Measurements from ENCODE around the gene ANXA1. TPM values are rescaled to one million over a fixed set of nuclear protein-coding genes. Genes with fewer than 3 reads are reported as not detected.

ANXA1 gene
- total RNA-seq, 1 donor from 2014 or later, result 340 TPM

DNA sequence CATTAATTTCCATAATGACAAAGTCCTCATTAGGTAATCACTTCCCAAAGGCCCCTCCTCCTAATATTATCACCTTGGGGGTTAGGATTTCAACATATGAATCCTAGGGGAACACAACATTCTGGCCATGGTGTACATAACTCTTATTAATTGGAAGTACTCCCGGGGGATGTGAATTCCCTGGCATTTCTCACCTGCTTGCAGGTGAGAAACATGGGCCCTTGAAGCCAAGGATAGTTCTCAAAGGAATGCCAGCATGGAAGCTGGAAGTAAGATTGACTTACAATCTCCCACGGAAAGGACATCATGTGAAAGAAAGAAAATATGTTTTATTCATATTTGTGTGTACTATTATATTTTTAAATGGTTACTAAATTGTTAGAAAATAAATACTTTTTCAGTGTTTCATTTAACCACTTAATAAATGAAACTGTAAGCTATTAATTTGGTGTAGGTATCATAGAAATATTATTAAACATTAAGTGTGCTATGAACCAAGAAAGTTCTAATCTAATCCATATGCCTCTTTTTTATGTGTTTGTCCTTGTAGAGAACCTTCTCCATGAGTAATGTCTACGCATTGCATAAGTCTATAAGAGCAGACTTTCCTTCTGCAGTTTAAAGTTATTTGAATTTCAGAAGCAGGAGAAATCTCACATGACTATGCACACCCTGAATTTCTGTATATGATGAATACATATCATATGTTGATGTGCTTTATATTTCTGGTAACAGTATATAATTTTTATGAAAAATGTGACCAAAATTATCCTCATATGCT is 59.4 kb downstream of the ANXA1 start:
- no peak for TF ChIP-seq CTCF (IDR thresholded peaks at IDR 0.05)
- intact Hi-C loops (cut with DNase I), result no loop called here

GRCh38 chr9:73213300-73213699 is 61.6 kb downstream of the ANXA1 start:
- DNase-seq, result no peak
- no peak for ATAC-seq
- Histone ChIP-seq H3K4me3 (no peak overlapping the region), H3K36me3 (no peaks in the 10 kb centered on the region), H3K27me3 (ENCODE audit: low read depth) (no peaks in the 10 kb centered on the region), H3K9me3 (no peaks in the 10 kb centered on the region), H3K27ac (no peak overlapping the region), H3K4me1 (no peaks in the 10 kb centered on the region)
- no peak for TF ChIP-seq CTCF (IDR thresholded peaks at IDR 0.05)
- intact Hi-C loops (cut with DNase I), result no loop called here

More for the DNA sequence above, 59.4 kb downstream of the ANXA1 start:
- no peak for DNase-seq
- Histone ChIP-seq H3K27me3 (ENCODE audit: low read depth) (no peaks in the 10 kb centered on the region), H3K9me3 (no peaks in the 10 kb centered on the region), H3K4me3 (no peak overlapping the region), H3K4me1 (no peaks in the 10 kb centered on the region), H3K36me3 (no peaks in the 10 kb centered on the region), H3K27ac (no peak overlapping the region)
- ATAC-seq, result no peak

GRCh38 chr9:73215249-73215648 is 63.6 kb downstream of the ANXA1 start:
- Histone ChIP-seq H3K4me1 (no peaks in the 10 kb centered on the region), H3K27ac (no peak overlapping the region), H3K27me3 (ENCODE audit: low read depth) (no peaks in the 10 kb centered on the region), H3K36me3 (no peaks in the 10 kb centered on the region), H3K9me3 (no peaks in the 10 kb centered on the region), H3K4me3 (no peak overlapping the region)
- intact Hi-C loops (cut with DNase I), result no loop called here
- DNase-seq (no peak), ATAC-seq (no peak)
- TF ChIP-seq CTCF (IDR thresholded peaks at IDR 0.05), result no peak

DNA sequence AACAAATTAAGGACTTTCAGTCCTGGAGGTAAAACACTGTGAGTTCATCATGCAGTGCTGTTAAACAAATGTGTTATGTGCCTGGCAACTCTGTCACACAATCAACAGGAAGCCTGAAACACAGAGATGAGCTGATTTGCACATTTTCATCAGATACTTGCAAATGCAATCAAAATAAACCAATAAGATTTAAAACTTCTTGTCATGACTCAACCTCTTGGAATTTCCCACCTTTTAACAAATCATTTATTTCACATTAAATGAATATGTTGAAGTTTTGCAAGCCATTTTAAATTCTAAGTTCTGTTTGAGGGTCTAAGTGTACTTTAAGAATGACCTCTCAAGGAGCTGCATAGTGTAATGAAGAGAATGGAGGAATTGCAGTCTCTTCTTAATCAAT is 64.4 kb downstream of the ANXA1 start:
- no peaks in the 10 kb centered on the region for H3K4me1 ChIP-seq
- TF ChIP-seq CTCF (IDR thresholded peaks at IDR 0.05), result no peak
- no peaks in the 10 kb centered on the region for H3K36me3 ChIP-seq
- ATAC-seq (no peak), DNase-seq (no peak)
- intact Hi-C loops (cut with DNase I), result no loop called here
- H3K4me3 ChIP-seq, result no peak overlapping the region
- H3K27ac ChIP-seq, result no peak overlapping the region
- H3K9me3 ChIP-seq, result no peaks in the 10 kb centered on the region
- no peaks in the 10 kb centered on the region for H3K27me3 ChIP-seq (ENCODE audit: low read depth)

Other genes with a start within 250 kb of the ANXA1 start
- 238 TPM for gene ALDH1A1, start 198.8 kb upstream of the ANXA1 start, total RNA-seq